H1 (cell line): ENCODE results near the gene STAC2. TPM values are rescaled to one million over a fixed set of nuclear protein-coding genes. Genes with fewer than 3 reads are reported as not detected.

ENCODE experiments used
- BCL11A ChIP-seq, 2 experiments: IDR thresholded peaks; one replicate each; pipeline ENCODE4 v1.6.1; 2011; ENCODE audit warnings: low read depth in 2 of 2, low read length in 2 of 2, mild to moderate bottlenecking in 2 of 2
- EZH2 ChIP-seq: fragments of 200-600 bp; sonication (generic); IDR thresholded peaks from 2 replicates; pipeline ENCODE4 v1.7.1; 2012; ENCODE audit warnings: low read depth, mild to moderate bottlenecking, moderate library complexity, low read length, inconsistent platforms; ENCODE audit not compliant: severe bottlenecking
- GTF2F1 ChIP-seq: IDR thresholded peaks from 2 replicates; pipeline ENCODE4 v1.6.1; 2012; ENCODE audit warnings: low read depth, low read length, improper control_type of control experiment, borderline replicate concordance
- KDM5A ChIP-seq: fragments of 200-600 bp; IDR thresholded peaks from 2 replicates; pipeline ENCODE4 v1.7.1; 2012; ENCODE audit warnings: mild to moderate bottlenecking, low read length, inconsistent platforms, mixed read lengths
- NANOG ChIP-seq: IDR thresholded peaks from 2 replicates; pipeline ENCODE4 v1.6.1; 2011; ENCODE audit warnings: low read length, low read depth, mild to moderate bottlenecking, inconsistent platforms; ENCODE audit not compliant: insufficient read depth, poor library complexity, severe bottlenecking
- SP2 ChIP-seq: IDR thresholded peaks from 2 replicates; pipeline ENCODE4 v1.6.1; 2012; ENCODE audit warnings: mild to moderate bottlenecking, low read length, inconsistent platforms
- TAF1 ChIP-seq: IDR thresholded peaks from 2 replicates; pipeline ENCODE4 v1.6.1; 2011; ENCODE audit warnings: mild to moderate bottlenecking, low read depth, low read length
- TAF7 ChIP-seq: optimal IDR thresholded peaks from 2 replicates; pipeline ENCODE3; 2011; ENCODE audit warnings: low read depth, mild to moderate bottlenecking, inconsistent platforms, low read length, moderate library complexity, borderline replicate concordance
- TCF12 ChIP-seq: IDR thresholded peaks from 2 replicates; pipeline ENCODE4 v1.6.1; 2011; ENCODE audit warnings: low read depth, mild to moderate bottlenecking, low read length
- polyA plus RNA-seq, 7 experiments: library from polyadenylated mRNA; depleted of rRNA in 3 of 7; stranded (reverse) in 5 of 7; unstranded in 2 of 7; fragments of >200 nt in 5 of 7; fragments of 200-250 nt in 2 of 7; gene quantifications; 1 replicate in 5 of 7; 2 replicates in 1 of 7; 4 replicates in 1 of 7; pipeline versions ENCODE4 v1.2.1 to v1.2.3, GENCODE V29; 2011 to 2013; ENCODE audit warnings: missing spikeins in 2 of 7, mixed read lengths in 2 of 7
- total RNA-seq: library from RNA; stranded (reverse); fragmentation: NEBNext Ultra II Directional; extraction: Animal tissue kit (Norgen Biotek cat#: 25700); gene quantifications from 2 replicates; pipeline ENCODE4 v1.2.1, GENCODE V29; 2021
- TF ChIP-seq, protein P1 (sequence below): IDR thresholded peaks from 2 replicates; pipeline ENCODE4 v1.6.1; 2012; ENCODE audit warnings: inconsistent platforms
- TF ChIP-seq, protein P2 (sequence below): IDR thresholded peaks from 2 replicates; pipeline ENCODE4 v1.6.1; 2011; ENCODE audit warnings: low read length, improper control_type of control experiment

STAC2 gene
- total and polyA plus RNA-seq, 2 of the 8 experiments (the other 6 are each of a cell fraction or from before 2014, with no cell fraction given), result 1.5 to 6.0 TPM

DNA sequence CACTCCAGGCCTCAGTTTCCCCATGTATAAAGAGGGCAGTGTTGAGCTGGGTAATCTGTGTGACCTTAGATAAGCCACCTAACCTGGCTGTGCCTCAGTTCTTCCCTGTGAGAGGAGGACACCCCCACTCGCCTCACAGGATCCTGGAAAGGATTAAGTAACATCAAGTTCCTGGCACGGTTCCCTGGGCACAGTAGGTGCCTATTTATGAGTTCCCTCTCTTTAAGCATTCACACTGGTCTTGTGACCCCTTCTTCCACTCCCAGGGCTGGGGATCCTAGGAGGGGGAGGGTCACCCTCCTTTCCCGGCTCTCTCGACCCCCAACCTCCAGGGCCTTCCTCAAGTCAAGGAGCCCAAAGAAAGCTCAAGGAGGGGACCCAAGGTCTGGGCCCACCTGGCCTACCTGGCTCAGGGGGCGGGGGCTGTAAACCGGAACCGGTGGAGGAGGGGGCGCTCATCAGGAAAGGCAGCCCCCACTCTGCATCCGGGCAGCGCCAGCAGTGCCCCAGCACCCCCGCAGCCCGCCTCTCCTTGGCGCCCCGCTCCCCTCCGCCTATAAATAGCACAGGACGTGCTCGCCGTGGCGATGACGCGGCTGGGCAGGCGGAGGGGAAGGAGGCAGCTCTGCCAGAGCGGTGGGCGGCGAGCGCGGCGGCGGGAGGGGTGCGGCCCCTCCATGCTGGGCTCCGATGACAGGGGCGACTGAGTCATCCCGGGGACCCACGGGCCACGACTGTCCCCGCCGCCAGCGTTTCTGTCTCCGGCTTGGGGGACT, 16.2 kb downstream of the STAC2 start (continued):
- TF ChIP-seq, protein P1, sequence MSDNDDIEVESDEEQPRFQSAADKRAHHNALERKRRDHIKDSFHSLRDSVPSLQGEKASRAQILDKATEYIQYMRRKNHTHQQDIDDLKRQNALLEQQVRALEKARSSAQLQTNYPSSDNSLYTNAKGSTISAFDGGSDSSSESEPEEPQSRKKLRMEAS, result no peak
- no peak for TF ChIP-seq KDM5A
- no peak for TF ChIP-seq GTF2F1
- peak; percentile 32; the same call in 1 of the 2 replicates for TF ChIP-seq TAF1
- TF ChIP-seq BCL11A (IDR thresholded peaks at IDR 0.05; ENCODE audit: low read depth in 2 of 2, low read length in 2 of 2), result no peak
- TF ChIP-seq, protein P2, sequence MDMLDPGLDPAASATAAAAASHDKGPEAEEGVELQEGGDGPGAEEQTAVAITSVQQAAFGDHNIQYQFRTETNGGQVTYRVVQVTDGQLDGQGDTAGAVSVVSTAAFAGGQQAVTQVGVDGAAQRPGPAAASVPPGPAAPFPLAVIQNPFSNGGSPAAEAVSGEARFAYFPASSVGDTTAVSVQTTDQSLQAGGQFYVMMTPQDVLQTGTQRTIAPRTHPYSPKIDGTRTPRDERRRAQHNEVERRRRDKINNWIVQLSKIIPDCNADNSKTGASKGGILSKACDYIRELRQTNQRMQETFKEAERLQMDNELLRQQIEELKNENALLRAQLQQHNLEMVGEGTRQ, result no peak
- TF ChIP-seq TCF12, result no peak
- no peak for TF ChIP-seq SP2
- TF ChIP-seq EZH2, result no peak
- TF ChIP-seq TAF7, result no peak
- no peak for TF ChIP-seq NANOG
